HG03159 (cell line): Measurements from ENCODE around the gene DGKD.
"Not testable (repeated sequence)": the region's sequence is repeated elsewhere in the genome, so short reads cannot be mapped to it uniquely, and the experiment has no call there.

Source experiments
- ATAC-seq: cut with Tn5 transposase; IDR thresholded peaks from one replicate; pipeline ENCODE4 v1.9.1; 2021; ENCODE audit warnings: mild to moderate bottlenecking, moderate library complexity; ENCODE audit not compliant: unreplicated experiment

Gene DGKD

DNA sequence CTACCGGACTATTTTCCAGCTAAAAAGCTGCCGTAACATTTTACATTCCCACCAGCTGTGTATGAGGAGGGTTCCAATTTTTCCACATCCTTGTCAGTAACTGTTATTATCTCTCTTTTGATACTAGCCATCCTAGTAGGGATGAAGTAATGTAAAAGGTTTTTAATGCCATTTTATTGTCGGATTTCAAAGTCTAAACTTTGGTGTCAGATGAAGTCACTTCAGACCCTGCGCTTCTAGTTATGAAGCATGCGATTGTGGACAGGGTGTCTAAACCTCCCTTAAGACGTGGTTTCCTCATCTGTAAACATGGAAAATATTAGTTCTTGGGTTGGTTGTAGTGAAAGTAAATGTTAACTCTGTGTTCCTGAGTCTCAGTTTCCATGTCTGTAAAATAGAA, 4.7 kb downstream of the DGKD start:
- no peak for ATAC-seq

DNA sequence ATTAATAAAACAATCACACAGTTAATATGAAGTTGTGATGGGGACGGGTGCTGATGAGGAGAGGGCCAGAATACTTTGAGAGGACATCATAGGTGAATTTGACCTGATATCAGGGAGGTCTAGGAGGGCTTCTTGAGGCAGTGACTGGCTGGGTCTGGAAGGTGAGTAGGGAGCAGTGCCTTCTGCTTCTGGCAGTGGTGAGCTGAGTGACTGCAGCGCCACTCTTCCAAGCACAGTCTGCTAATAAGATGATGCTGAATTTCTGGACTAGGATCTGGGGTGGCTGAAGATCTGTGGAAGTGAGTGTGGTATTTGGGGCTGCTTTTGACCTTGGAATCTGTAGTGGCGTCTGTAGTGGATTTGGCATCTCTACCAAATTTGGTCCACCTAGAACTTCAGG, 5.5 kb downstream of the DGKD start:
- no peak for ATAC-seq

DNA sequence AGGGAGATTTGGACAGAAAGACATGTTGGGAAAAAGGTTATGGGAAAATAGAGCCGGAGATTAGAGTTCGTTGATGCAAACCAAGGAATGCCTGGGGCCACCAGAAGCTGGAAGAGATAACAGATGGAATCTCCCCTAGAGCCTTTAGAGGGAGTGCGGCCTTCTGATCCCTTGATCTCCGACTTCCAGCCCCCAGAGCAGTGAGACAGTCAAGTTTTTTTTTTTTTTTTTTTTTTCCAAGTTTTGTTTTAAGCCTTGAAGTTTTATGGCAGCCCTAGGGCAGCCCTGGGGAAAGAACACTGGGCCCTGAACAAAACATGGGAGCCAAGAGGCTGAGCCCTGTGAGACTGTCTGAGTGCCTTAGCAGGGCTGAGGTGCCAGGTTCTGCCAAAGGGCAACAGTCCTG, 6.5 kb downstream of the DGKD start:
- no peak for ATAC-seq

DNA sequence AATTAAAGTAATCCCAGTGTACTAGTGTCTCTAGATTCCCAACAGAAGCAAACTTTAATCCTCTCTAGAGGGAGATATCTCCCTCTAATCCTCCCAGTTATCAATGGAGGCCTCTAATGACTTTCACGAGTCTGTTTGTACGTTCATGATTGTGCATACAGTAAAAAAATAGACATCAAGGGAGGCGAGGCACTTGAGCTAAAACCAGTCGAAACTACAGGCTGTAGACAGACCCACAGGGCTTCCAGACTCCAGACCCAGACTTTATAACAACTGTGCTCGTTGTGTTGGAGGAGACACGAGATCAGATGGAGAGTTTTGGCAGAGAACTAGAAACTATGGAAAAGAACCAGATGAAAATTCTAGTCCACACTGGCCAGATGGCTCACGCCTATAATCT, 7.0 kb downstream of the DGKD start:
- no peak for ATAC-seq

DNA sequence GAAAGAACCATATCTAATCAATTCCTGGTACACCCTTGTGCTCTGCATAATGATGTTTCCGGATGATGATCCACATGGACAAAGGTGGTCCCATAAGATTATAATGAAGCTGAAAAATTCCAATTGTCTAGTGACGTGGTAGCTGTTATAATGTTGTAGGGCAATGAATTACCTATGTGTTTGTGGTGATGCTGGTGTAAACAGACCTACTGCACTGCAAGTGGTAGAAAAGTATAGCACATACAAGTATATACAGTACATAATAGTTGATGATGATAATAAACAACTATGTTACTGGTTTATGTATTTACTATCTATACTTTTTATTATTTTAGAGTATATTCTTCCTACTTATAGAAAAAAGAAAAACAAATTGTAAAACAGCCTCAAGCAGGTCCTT, 8.4 kb downstream of the DGKD start:
- no peak for ATAC-seq

DNA sequence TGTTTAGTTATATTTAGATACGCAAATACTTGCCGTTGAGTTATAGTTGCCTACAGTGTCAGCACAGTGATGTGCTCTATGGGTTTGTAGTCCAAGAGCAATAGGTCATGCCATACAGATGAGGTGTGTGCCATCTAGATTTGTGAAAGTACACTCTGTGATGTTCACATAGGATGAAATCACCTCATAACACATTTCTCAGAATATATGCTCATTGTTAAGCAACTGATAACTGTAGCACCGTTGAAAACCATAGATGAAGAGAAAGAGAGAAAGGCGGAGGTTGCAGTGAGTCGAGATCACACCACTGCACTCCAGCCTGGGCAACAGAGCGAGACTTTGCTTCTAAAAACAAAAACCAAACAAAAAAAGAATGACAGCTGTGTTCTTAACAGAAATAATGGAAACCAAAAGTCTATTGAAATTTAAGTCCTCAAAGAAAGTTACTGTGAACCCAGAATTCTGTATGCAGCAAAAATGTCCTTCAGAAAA, 9.5 kb downstream of the DGKD start:
- ATAC-seq: peak; percentile 55

DNA sequence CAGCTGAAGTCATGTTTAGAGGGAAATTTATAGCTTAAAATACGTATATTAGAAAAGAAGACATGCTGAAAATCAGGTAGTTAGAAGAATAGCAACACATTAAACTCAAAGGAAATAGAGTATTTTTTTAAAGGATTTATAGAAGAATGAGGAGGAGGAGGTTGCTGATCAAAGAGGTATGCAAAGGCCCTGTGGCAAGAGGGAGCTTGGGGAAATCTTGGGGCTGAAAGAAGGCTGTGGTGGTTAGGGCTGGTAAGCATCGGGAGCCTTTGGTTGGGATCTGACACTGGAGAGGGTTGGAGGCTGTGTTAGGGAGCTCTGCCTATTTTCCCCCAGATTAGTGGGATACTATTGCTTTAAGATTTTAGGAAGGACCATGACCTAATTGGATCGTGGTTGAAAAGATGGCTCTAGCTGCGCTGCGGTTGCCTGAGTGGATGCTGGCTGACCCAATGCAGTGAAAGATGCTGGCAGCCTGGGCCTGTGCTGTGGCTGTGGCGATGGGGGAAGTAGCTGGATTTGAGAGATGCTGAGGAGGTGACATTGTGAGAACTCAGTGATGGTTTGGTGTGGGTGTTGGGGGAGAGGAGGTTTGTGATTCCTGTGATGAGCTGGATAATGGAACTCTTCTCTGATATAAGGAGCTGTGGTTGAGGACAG, 11.7 kb downstream of the DGKD start:
- no peak for ATAC-seq

DNA sequence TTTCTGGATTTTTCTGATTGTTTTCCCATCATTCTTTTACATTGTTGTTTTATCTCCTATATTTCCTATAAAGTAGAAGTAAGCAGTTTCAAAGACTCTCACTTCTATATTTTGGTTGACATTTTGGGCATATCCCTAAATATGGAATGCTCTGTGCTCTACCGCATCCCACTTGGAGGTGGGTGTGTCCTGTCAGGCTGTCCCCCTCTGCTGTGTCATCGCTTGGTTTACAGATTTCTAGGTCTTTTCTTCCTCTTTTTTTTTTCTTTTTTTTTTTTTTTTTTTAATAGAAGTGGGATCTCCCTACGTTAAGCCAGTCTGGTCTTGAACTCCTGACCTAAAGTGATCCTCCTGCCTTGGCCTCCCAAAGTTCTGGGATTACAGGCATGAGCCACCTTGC, 13.3 kb downstream of the DGKD start:
- no peak for ATAC-seq

DNA sequence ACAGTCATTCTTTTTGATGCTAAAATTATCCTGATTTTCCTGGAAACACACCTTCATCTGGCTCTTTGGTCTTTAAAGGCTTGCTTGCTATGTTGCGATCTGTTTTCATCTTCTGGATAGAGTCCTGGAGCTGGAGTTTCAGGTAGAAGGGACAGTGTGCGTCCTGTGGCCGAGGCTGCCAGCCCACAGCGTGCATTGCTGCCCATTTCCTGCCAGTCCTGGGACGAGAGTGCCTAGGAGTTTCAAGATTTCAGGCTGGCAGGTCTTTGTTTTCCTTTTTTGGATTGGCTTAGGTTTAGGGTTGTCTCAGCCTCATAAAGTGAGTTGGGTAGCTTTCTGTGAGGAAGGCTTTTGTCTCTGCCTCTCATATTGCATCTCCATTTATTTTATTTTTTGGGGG, 14.5 kb downstream of the DGKD start:
- ATAC-seq: no peak

DNA sequence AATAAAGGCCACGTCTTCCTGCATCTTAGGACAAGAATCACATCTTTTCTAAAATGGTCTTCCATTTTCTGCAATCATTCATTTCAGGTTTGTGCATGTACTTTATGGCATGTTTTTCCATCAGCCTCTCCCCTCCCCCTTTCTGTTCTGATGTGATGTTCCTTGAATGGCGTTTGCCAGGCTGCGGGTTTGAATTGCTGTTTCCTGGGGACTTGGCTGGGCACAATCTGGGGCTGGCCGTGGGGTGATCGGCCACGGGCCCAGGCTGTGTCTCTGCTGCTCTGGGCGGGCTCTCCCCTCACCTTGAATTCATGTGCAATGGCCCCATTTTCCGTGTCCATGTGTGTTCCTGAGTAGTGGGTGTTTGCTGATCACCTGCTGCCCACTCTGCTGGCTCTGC, 15.2 kb downstream of the DGKD start:
- ATAC-seq: no peak

DNA sequence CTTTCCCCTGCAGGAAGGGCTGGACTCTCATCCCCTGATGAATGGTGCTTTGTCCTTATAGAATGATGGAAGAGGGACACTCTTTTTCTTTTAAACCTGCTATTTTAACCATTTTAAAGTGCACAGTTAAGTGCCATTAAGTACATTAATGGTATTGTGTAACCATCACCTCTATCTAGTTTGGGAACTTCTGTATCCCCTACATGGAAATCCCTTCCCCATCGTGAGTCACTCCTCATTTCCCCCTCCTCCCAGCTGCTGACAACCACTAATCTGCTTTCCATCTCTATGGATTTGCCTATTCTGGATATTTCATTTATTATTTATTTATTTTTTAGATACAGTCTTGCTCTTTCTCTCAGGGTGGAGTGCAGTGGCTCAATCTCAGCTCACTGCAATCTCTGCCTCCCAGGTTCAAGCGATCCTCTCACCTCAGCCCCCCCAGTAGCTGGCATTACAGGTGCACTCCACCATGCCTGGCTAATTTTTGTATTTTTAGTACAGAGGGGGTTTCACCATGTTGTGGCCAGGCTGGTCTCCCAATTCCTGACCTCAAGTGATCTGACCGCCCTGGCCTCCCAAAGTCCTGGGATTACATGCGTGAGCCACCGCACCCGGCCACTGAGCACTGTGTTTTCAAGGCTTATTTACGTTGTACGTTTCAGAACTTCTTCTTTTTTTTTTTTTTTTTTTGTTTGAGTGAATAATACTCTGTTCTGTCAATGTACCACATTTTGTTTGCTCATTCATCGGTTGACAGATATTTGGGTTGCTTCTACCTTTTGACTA, 15.8 kb downstream of the DGKD start:
- no peak for ATAC-seq

DNA sequence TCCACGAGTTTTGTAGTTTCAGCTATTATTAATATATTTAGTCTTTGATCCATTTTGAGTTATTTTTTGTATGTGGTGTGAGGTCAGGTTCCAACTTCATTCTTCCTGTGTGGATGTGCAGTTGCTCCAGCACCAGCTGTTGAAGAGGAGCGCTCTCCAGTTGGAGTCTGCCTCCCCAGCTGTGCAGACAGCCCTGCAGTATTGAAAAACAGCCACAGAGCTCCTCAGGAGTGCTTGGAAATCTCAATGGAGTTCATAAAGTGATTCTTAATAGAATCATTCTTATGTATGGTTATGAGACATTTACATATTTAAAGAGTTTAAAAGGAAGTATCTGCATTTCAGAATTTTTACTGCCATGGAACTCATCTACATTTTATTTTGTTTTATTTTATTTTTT, 17.3 kb downstream of the DGKD start:
- no peak for ATAC-seq

DNA sequence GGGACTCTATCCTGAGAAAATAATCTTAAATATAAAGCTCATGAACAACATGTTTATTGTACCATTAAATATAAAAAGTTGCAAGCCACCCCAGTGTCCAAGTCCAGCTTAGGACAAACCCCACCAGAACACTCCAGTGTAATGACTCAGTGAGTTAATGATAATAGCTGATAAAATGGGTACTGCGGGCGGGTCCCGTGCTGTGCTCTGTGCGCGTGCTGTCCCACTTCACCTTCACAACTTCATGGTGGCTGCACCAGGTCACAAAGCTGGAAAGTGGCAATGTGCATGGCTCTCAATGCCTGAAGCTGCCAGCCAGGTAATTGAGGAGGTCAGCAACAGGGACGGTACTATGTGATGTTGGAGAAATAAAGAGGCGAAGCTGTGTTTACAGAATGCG, 18.6 kb downstream of the DGKD start:
- no peak for ATAC-seq

DNA sequence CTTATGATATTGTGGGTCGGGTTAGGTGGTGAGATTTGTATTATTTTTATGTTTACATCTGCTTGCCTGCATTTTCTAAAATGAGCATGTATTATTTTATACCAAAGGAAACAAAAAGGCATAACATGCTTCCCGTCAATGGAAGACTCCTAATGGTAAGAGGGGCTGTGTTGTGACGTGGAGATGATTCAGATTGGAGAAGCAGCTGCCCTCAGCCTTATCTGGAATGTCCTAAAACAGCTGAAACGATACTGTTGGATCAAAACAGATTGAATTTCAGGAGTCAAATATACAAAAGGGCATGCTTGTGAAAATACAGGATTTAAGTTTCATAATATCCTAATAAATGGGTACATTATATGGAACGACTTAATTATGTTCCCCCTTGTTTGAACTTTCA, 19.0 kb downstream of the DGKD start:
- ATAC-seq: no peak

DNA sequence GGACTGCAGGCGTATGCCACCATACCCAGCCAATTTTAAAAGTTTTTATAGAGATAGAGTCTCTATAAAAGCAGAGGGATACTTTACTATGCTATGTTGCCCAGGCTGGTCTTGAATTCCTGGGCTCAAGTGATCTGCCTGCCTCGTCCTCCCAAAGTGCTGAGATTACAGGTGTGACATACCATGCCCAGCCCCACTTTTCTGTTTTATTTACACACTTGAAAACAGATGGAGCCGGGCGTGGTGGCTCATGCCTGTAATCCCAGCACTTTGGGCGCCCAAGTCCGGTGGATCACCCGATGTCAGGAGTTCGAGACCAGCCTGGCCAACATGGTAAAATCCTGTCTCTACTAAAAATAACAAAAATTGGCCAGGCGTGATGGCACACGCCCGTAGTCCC, 20.5 kb downstream of the DGKD start:
- not testable (repeated sequence) for ATAC-seq

DNA sequence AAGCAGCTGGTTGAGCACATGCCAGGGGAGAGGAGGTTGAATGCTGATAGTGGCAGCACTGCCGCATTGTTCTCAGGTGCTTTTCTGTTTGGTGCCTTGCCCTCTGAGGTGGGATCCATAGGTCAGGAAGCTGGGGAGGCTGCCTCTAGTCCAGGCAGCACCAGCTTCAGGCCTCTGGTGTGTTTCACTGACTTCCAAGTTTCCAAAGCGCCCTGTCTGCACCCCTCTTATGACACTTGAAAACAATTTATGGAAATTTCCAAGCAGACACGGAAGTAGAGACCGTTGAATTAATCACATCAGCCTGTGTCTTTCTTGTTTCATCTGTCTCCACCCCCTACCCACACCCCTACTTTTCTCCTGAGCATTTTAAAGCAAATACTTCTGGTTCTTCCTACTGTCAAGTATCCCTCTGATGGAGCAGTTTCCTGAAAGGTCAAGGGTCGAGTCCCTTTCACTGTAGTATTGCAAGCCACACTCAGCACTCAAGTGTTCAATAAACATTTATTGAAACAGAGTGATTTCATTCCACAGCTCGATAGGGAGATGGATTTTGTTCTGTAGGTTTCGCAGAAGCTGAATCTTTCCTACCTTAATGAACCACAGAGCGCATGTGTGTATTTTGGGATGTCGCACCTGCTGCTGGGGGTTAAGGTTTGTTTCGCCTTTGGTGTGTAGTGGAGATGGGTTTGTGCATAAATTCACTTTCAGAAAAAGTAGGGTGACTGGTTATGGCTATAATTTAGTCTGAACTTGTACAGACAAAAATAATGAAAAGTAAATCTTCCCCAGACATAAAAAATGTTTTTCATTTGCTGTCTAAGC, 21.4 kb downstream of the DGKD start:
- no peak for ATAC-seq

DNA sequence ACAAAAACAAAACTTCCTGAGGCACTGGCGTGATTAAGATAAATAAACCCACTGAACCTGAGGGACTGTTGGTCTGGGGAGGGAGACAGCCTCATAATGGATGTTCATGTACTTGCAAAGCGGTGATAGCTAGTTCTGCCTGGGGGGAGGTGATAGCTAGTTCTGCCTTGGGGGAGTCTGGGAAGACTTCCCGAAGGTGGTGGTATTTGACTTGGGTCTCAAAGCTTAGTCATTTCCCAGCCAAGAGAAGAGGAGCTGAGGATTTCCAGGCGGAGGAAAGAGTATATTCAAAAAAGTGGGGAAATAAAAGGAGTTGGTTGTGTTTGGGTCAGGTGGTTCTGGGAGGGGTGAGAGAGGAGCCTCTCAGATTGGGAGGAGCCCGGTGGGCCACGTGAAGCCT, 24.7 kb downstream of the DGKD start:
- ATAC-seq: no peak

DNA sequence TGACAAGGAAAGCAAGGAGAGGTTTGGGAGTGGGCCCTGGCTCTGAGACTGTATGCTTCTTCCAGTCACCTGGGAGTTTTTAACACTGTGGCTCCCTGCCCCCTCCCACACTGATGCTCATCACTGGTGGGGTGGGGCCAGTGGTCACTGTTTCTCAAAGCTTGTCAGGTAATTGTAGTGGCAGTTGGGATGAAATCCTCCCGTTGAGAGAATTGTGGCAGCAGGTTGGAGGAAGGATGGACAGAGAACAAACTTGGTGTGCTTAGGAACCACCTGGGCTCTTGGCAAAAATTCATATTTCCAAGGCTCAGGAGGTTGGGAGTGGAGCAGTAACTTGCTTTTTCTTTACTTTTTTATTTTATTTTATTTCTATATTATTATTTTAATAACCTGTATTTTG, 25.1 kb downstream of the DGKD start:
- ATAC-seq: no peak

DNA sequence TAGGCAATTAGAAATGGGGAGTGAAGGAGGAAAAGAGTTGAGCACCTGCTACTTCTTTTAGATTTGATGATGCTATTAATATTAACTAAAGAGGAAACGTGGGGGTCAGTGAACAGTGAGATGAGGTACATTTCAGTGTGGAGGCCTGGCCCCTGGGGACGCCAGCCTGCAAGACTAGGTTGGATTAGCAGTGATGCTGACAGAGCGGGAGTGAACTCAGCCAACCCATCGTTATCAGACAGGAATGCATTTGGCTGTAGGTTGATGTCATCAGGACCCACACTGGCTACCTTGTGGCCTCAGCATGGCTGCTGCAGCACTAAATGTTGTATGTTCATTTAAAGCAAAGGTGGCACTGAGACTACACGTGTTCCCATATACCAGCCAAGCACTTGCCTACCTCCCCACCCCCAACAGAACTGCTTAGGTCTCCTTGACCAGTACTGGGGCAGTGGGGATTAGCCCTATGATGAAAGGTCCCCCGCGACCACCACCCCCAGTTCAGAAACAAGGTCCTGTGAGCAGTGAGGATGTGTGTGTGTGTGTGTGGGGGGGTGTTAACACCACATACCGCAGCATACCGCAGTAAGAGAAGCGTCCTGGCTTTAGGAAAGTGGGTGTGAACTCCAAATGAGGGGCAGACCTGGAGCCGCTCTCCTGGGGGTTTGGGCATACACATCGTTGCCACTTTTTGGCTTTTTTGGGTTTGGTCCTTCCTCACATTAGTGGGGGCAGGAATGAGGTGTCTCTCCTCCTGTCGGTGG, 26.0 kb downstream of the DGKD start:
- ATAC-seq: no peak

DNA sequence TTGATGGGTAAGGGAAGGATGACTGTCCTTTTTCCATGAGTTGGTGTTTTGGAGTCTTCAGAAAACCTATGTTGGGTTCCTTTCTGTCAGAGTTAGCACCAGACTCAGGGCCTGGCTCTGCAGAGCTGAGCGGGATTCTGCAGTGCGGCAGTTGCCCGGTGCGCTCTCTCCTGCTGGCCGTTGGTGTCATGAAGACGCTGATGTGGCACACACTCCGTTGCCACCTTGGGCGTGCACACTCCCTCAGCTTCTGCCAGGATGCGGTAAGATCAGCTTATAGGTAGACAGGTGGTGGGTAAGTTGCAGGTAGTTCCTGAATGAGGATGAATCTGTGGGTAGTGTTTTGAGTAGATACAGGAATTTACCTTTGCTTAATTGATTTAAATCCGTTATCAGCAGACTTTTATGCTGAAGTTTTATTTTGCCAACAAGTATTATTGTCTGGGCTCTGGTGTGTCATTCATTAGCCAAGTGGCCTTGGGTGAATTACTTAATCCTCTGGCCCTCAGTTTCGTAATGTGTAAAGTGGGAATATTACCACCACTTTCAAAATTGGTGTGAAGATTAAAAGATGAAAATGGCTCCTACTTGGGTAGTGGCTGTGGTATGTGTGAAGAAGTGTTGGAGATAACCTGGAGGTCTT, 26.8 kb downstream of the DGKD start:
- no peak for ATAC-seq

DNA sequence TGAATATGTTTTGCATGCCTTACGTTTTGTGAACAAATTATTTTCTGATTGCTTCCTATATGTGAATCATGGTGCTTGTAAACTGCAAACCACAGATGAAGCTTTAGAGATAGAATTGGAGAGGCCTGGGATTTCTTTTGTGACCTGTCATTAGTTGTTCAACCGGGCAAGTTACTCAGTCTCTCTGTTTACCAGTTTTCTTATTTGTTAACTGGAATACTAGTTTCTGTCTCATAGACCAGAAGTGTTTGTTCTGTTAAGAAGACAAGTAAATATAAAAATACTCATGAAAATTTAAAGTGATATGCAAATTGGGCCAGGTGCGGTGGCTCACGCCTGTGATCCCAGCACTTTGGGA, 27.3 kb downstream of the DGKD start:
- ATAC-seq: no peak
